GM19351 (cell line): ENCODE data around the gene EFHC1.
"Not testable (repeated sequence)": the region's sequence is repeated elsewhere in the genome, so short reads cannot be mapped to it uniquely, and the experiment has no call there.

Experiments
- ATAC-seq: cut with Tn5 transposase; IDR thresholded peaks from one replicate; pipeline ENCODE4 v1.9.1; 2021; ENCODE audit warnings: mild to moderate bottlenecking, moderate library complexity; ENCODE audit not compliant: unreplicated experiment

The EFHC1 gene

GRCh38 chr6:52419809-52420667 is at the start of gene EFHC1:
TSS of gene EFHC1 (plus strand) at chr6:52420342. CDS start at chr6:52420411, 69 bp downstream.
- peak; percentile 89 for ATAC-seq

GRCh38 chr6:52371656-52372191 is 48.4 kb upstream of the EFHC1 start:
- ATAC-seq, result no peak

- ATAC-seq, result no peak
Measured at GRCh38 chr6:52373151-52373690, 46.9 kb upstream of the EFHC1 start.

- ATAC-seq, result no peak
Measured at GRCh38 chr6:52374247-52374646, 45.9 kb upstream of the EFHC1 start.

GRCh38 chr6:52375780-52376556 is 44.2 kb upstream of the EFHC1 start:
- no peak for ATAC-seq

GRCh38 chr6:52376763-52377162 is 43.4 kb upstream of the EFHC1 start:
- ATAC-seq, result no peak

GRCh38 chr6:52377538-52378221 is 42.5 kb upstream of the EFHC1 start:
- ATAC-seq, result no peak

GRCh38 chr6:52381249-52381648 is 38.9 kb upstream of the EFHC1 start:
- ATAC-seq, result no peak

GRCh38 chr6:52384145-52384766 is 35.9 kb upstream of the EFHC1 start:
- no peak for ATAC-seq

GRCh38 chr6:52385074-52385473 is 35.1 kb upstream of the EFHC1 start:
- ATAC-seq, result no peak

GRCh38 chr6:52388119-52388518 is 32.0 kb upstream of the EFHC1 start:
- not testable (repeated sequence) for ATAC-seq

- no peak for ATAC-seq
Measured at GRCh38 chr6:52388790-52389189, 31.4 kb upstream of the EFHC1 start.

- no peak for ATAC-seq
Measured at GRCh38 chr6:52389264-52389625, 30.9 kb upstream of the EFHC1 start.

- peak; percentile 62 for ATAC-seq
Measured at GRCh38 chr6:52389626-52390360, 30.3 kb upstream of the EFHC1 start.

- ATAC-seq, result peak; percentile 54
Measured at GRCh38 chr6:52390361-52390727, 29.8 kb upstream of the EFHC1 start.

GRCh38 chr6:52391599-52391998 is 28.5 kb upstream of the EFHC1 start:
- no peak for ATAC-seq

GRCh38 chr6:52392944-52393343 is 27.2 kb upstream of the EFHC1 start:
- no peak for ATAC-seq

GRCh38 chr6:52393780-52394179 is 26.4 kb upstream of the EFHC1 start:
- no peak for ATAC-seq

GRCh38 chr6:52394251-52394666 is 25.9 kb upstream of the EFHC1 start:
- peak; percentile 54 for ATAC-seq

- no peak for ATAC-seq
Measured at GRCh38 chr6:52395969-52396368, 24.2 kb upstream of the EFHC1 start.
